ENCODE measurements around the gene RAPGEF2.

GRCh38 chr4:159238631-159239030 is 135.8 kb downstream of the RAPGEF2 start:
- TF ChIP-seq, protein P1, sequence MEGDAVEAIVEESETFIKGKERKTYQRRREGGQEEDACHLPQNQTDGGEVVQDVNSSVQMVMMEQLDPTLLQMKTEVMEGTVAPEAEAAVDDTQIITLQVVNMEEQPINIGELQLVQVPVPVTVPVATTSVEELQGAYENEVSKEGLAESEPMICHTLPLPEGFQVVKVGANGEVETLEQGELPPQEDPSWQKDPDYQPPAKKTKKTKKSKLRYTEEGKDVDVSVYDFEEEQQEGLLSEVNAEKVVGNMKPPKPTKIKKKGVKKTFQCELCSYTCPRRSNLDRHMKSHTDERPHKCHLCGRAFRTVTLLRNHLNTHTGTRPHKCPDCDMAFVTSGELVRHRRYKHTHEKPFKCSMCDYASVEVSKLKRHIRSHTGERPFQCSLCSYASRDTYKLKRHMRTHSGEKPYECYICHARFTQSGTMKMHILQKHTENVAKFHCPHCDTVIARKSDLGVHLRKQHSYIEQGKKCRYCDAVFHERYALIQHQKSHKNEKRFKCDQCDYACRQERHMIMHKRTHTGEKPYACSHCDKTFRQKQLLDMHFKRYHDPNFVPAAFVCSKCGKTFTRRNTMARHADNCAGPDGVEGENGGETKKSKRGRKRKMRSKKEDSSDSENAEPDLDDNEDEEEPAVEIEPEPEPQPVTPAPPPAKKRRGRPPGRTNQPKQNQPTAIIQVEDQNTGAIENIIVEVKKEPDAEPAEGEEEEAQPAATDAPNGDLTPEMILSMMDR (IDR thresholded peaks at IDR 0.05; ENCODE audit: poor library complexity): no peak
- TF ChIP-seq EZH2 (IDR thresholded peaks at IDR 0.05; ENCODE audit: borderline replicate concordance) (no peak), EZH2phosphoT487 (IDR thresholded peaks at IDR 0.05; ENCODE audit: low read depth, severe bottlenecking, unreplicated experiment) (no peak)

All from hepatocyte (in vitro differentiated cells).